Neural progenitor cell (in vitro differentiated cells): ENCODE results near the gene OR6P1. TPM values are rescaled to one million over a fixed set of nuclear protein-coding genes. Genes with fewer than 3 reads are reported as not detected.

Experiments
- DNase-seq: peaks from one replicate; pipeline ENCODE4 v3.0.0-alpha.2; 2016; ENCODE audit warnings: low spot score
- H2AFZ ChIP-seq: fragments of 200-600 bp; sonication (generic); replicated peaks from 2 replicates; pipeline ENCODE4 v1.6.1; 2016; ENCODE audit warnings: antibody characterized with exemption
- H3F3A ChIP-seq: fragments of 200-600 bp; sonication (generic); 2 replicates; pipeline ENCODE4 v1.6.1; 2016; ENCODE audit warnings: antibody characterized with exemption, low read depth
- H3K27ac ChIP-seq: fragments of 200-600 bp; sonication (generic); 2 replicates; pipeline ENCODE4 v1.5.1; 2016; ENCODE audit warnings: mild to moderate bottlenecking
- H3K27me3 ChIP-seq: fragments of 200-600 bp; sonication (generic); 2 replicates; pipeline ENCODE4 v1.6.1; 2016; ENCODE audit warnings: mild to moderate bottlenecking, moderate library complexity
- H3K36me3 ChIP-seq: fragments of 200-600 bp; sonication (generic); 2 replicates; pipeline ENCODE4 v1.5.1; 2016
- H3K4me1 ChIP-seq: fragments of 200-600 bp; sonication (generic); 2 replicates; pipeline ENCODE4 v1.6.1; 2016; ENCODE audit warnings: mixed run types
- H3K4me2 ChIP-seq: fragments of 200-600 bp; sonication (generic); 2 replicates; pipeline ENCODE4 v1.6.1; 2016
- H3K4me3 ChIP-seq: fragments of 200-600 bp; sonication (generic); 2 replicates; pipeline ENCODE4 v1.5.1; 2016
- H3K79me2 ChIP-seq: fragments of 200-600 bp; sonication (generic); 2 replicates; pipeline ENCODE4 v1.6.1; 2016; ENCODE audit warnings: low read depth
- H3K9ac ChIP-seq: fragments of 200-600 bp; sonication (generic); 2 replicates; pipeline ENCODE4 v1.6.1; 2016
- H3K9me3 ChIP-seq: fragments of 200-600 bp; sonication (generic); 2 replicates; pipeline ENCODE4 v1.5.1; 2016; ENCODE audit warnings: low read depth
- H4K20me1 ChIP-seq: fragments of 200-600 bp; sonication (generic); 2 replicates; pipeline ENCODE4 v1.6.1; 2016; ENCODE audit warnings: low read depth
- H3K27ac Mint-ChIP-seq: 3 replicates; pipeline ENCODE4 v1.8.0; 2021; ENCODE audit warnings: mixed read lengths
- H3K27me3 Mint-ChIP-seq: 2 replicates; pipeline ENCODE4 v1.8.0; 2022; ENCODE audit warnings: low read depth, mild to moderate bottlenecking, inconsistent platforms, moderate library complexity, mixed read lengths; ENCODE audit not compliant: insufficient read depth
- H3K36me3 Mint-ChIP-seq: 3 replicates; pipeline ENCODE4 v1.8.0; 2021; ENCODE audit warnings: mixed read lengths
- H3K4me1 Mint-ChIP-seq: 3 replicates; pipeline ENCODE4 v1.8.0; 2021; ENCODE audit warnings: mixed read lengths
- H3K4me3 Mint-ChIP-seq: 3 replicates; pipeline ENCODE4 v1.8.0; 2021; ENCODE audit warnings: mild to moderate bottlenecking, moderate library complexity, mixed read lengths
- H3K9me3 Mint-ChIP-seq: 3 replicates; pipeline ENCODE4 v1.8.0; 2020; ENCODE audit warnings: mixed read lengths
- EZH2 ChIP-seq: fragments of 200-600 bp; sonication (generic); IDR thresholded peaks from 2 replicates; pipeline ENCODE4 v1.6.1; 2017; ENCODE audit warnings: antibody characterized with exemption, mild to moderate bottlenecking, moderate library complexity
- EZH2phosphoT487 ChIP-seq: fragments of 200-600 bp; sonication (generic); IDR thresholded peaks from 2 replicates; pipeline ENCODE4 v1.6.1; 2017; ENCODE audit warnings: antibody characterized with exemption
- total RNA-seq: library from RNA; depleted of rRNA; stranded (reverse); fragments of >200 nt; gene quantifications from 2 replicates; pipeline ENCODE4 v1.2.3, GENCODE V29; 2015; ENCODE audit warnings: low replicate concordance
- TF ChIP-seq, protein P1 (sequence below): fragments of 200-600 bp; sonication (generic); IDR thresholded peaks from 2 replicates; pipeline ENCODE4 v1.5.1; 2017; ENCODE audit warnings: antibody characterized with exemption, mild to moderate bottlenecking

OR6P1 gene
- total RNA-seq, 1 donor from 2014 or later, result not detected

DNA sequence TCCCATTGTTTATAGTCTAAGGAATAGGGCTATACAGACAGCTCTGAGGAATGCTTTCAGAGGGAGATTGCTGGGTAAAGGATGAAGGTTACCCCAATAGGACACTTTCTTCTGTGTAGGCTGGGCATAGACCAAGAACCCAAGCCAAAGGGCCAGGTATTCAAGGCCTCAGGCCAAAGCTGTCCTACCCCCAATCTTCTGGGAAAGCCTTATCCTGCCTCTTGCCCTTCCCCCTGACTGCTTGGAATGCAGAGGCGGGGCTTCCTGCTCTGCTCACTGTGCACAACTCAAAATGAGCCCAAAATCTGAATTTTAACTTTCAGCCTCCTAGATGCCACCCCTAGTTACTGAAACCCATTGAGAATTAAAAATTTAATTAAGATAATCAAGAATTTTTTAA lies 36.9 kb upstream of the OR6P1 start:
- H3K27ac Mint-ChIP-seq, result no peak overlapping the region
- no peak for TF ChIP-seq EZH2phosphoT487
- no peak for TF ChIP-seq EZH2
- TF ChIP-seq, protein P1, sequence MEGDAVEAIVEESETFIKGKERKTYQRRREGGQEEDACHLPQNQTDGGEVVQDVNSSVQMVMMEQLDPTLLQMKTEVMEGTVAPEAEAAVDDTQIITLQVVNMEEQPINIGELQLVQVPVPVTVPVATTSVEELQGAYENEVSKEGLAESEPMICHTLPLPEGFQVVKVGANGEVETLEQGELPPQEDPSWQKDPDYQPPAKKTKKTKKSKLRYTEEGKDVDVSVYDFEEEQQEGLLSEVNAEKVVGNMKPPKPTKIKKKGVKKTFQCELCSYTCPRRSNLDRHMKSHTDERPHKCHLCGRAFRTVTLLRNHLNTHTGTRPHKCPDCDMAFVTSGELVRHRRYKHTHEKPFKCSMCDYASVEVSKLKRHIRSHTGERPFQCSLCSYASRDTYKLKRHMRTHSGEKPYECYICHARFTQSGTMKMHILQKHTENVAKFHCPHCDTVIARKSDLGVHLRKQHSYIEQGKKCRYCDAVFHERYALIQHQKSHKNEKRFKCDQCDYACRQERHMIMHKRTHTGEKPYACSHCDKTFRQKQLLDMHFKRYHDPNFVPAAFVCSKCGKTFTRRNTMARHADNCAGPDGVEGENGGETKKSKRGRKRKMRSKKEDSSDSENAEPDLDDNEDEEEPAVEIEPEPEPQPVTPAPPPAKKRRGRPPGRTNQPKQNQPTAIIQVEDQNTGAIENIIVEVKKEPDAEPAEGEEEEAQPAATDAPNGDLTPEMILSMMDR, result no peak
- no peaks in the 10 kb centered on the region for H3K36me3 Mint-ChIP-seq
- Histone ChIP-seq H3K9ac (no peak overlapping the region), H3K4me3 (no peak overlapping the region), H4K20me1 (no peaks in the 10 kb centered on the region), H3K9me3 (no peaks in the 10 kb centered on the region), H3F3A (no peaks in the 10 kb centered on the region), H3K79me2 (no peaks in the 10 kb centered on the region), H2AFZ (no peak overlapping the region), H3K4me2 (no peak overlapping the region), H3K27me3 (no peaks in the 10 kb centered on the region), H3K4me1 (no peaks in the 10 kb centered on the region), H3K36me3 (no peaks in the 10 kb centered on the region), H3K27ac (no peak overlapping the region)
- H3K9me3 Mint-ChIP-seq, result no peaks in the 10 kb centered on the region
- no peaks in the 10 kb centered on the region for H3K27me3 Mint-ChIP-seq
- no peak for DNase-seq
- no peak overlapping the region for H3K4me3 Mint-ChIP-seq
- H3K4me1 Mint-ChIP-seq, result no peaks in the 10 kb centered on the region

DNA sequence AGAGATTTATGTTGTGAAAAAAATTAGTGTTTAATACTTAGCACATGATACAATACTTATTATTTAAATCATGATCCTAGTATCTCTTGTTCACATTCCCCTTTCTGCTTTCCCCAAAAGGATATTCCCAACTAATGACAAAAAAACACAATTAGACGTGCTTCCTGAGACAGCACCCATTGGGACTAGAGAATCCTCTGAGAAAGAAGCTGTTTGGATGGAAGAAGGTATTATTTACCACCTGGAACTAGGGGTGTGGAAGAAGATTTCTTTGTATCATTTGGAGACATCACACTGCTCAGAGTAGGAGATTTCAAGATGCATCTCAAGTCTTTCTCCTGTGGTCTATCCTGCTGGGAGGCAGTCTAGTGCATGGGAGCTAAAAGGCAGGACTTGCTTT lies 34.6 kb upstream of the OR6P1 start, which contains the start of gene OR10Z1:
TSS of gene OR10Z1 (plus strand) at position 301 of the 400 bp plus-strand sequence. CDS start 1,171 bp downstream, outside the sequence.
- Mint-ChIP-seq H3K9me3 (no peaks in the 10 kb centered on the region), H3K27ac (no peak within 1 kb of the TSS), H3K27me3 (no peaks in the 10 kb centered on the region), H3K4me1 (no peaks in the 10 kb centered on the region), H3K4me3 (no peak within 1 kb of the TSS), H3K36me3 (no peaks in the 10 kb centered on the region)
- DNase-seq, result no peak
- Histone ChIP-seq H3K9me3 (no peaks in the 10 kb centered on the region), H3K4me1 (no peaks in the 10 kb centered on the region), H3K4me2 (no peak within 1 kb of the TSS), H3K27me3 (no peaks in the 10 kb centered on the region), H3K4me3 (no peak within 1 kb of the TSS), H3K9ac (no peak within 1 kb of the TSS), H3F3A (no peaks in the 10 kb centered on the region), H4K20me1 (no peaks in the 10 kb centered on the region), H3K27ac (no peak within 1 kb of the TSS), H3K79me2 (no peaks in the 10 kb centered on the region), H2AFZ (no peak within 1 kb of the TSS), H3K36me3 (no peaks in the 10 kb centered on the region)
- no peak for TF ChIP-seq EZH2phosphoT487
- TF ChIP-seq, protein P1, result no peak
- TF ChIP-seq EZH2, result no peak

DNA sequence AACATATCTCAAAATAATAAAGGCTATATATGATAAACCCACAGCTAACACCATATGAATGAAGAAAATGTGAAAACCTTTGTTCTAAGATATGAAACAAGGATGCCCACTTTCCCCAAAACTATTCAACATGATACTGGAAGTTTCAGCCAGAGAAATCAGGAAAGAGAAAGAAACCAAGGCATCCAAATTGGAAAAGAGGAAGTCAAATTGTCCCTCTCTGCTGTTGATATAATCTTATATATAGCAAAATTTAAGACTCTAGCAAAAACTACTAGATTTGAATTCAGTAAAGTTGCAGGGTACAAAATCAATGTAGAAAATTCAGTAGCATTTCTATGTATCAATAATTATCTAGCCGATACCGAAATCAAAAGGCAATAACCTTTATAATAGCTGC lies 30.4 kb upstream of the OR6P1 start:
- TF ChIP-seq, protein P1, result no peak
- no peak for TF ChIP-seq EZH2phosphoT487
- no peak for TF ChIP-seq EZH2
- no peak overlapping the region for H3K4me3 Mint-ChIP-seq
- Histone ChIP-seq H3K27ac (no peak overlapping the region), H3K4me2 (no peak overlapping the region), H3K4me1 (no peaks in the 10 kb centered on the region), H3K4me3 (no peak overlapping the region), H3K9me3 (no peaks in the 10 kb centered on the region), H2AFZ (no peak overlapping the region), H4K20me1 (no peaks in the 10 kb centered on the region), H3K27me3 (no peaks in the 10 kb centered on the region), H3F3A (no peaks in the 10 kb centered on the region), H3K9ac (no peak overlapping the region), H3K79me2 (no peaks in the 10 kb centered on the region), H3K36me3 (no peaks in the 10 kb centered on the region)
- H3K36me3 Mint-ChIP-seq, result peaks cover 3% of the 10 kb centered on the region
- H3K4me1 Mint-ChIP-seq, result no peaks in the 10 kb centered on the region
- peaks cover 13% of the 10 kb centered on the region for H3K9me3 Mint-ChIP-seq
- H3K27me3 Mint-ChIP-seq, result peaks cover 2% of the 10 kb centered on the region
- no peak for DNase-seq
- H3K27ac Mint-ChIP-seq, result no peak overlapping the region
